WTC11 (cell line): Measurements from ENCODE around the gene TBC1D22A. TPM values are rescaled to one million over a fixed set of nuclear protein-coding genes. Genes with fewer than 3 reads are reported as not detected.

Experiments used
- ATAC-seq: fragments of 200-7000 bp; cut with Tn5 transposase; 2 replicates; pipeline ENCODE4 v1.10.0; 2021; ENCODE audit warnings: mild to moderate bottlenecking, moderate library complexity
- CTCF ChIA-PET: fragments of 300-600 bp; sonication (Branson Sonifier 250); formaldehyde crosslinking; loops from one replicate; lab custom pipeline; 2021; ENCODE audit warnings: antibody characterized with exemption; lab: Charles Lee
- POLR2A ChIA-PET: fragments of 350-600 bp; sonication (Branson Sonifier 250); formaldehyde crosslinking; loops from one replicate; lab custom pipeline; 2021; ENCODE audit warnings: antibody characterized with exemption; lab: Charles Lee
- DNase-seq: peaks from one replicate; pipeline ENCODE4 v3.0.0; 2021; ENCODE audit warnings: low spot score
- H3K27ac Mint-ChIP-seq: 2 replicates; pipeline ENCODE4 v1.8.0; 2021; ENCODE audit warnings: mixed read lengths
- H3K27me3 Mint-ChIP-seq: 2 replicates; pipeline ENCODE4 v1.8.0; 2021; ENCODE audit warnings: low read depth, mild to moderate bottlenecking, moderate library complexity, mixed read lengths
- H3K36me3 Mint-ChIP-seq: 2 replicates; pipeline ENCODE4 v1.8.0; 2021; ENCODE audit warnings: mixed read lengths
- H3K4me1 Mint-ChIP-seq: 2 replicates; pipeline ENCODE4 v1.8.0; 2022; ENCODE audit warnings: mixed read lengths
- H3K4me3 Mint-ChIP-seq: 2 replicates; pipeline ENCODE4 v1.8.0; 2021; ENCODE audit warnings: mild to moderate bottlenecking, moderate library complexity, mixed read lengths
- H3K9me3 Mint-ChIP-seq: 2 replicates; pipeline ENCODE4 v1.8.0; 2021; ENCODE audit warnings: mixed read lengths
- ATF3 ChIP-seq: sonication (generic); formaldehyde crosslinking; conservative IDR thresholded peaks from 2 replicates; pipeline ENCODE4 v1.8.1; 2022; ENCODE audit warnings: mild to moderate bottlenecking, missing genetic modification reagents
- CBFB ChIP-seq: sonication (generic); formaldehyde crosslinking; IDR thresholded peaks from 2 replicates; pipeline ENCODE4 v1.8.1; 2022; ENCODE audit warnings: mild to moderate bottlenecking, low read depth, missing genetic modification reagents
- EMX1 ChIP-seq: fragments of 250-450 bp; sonication (Bioruptor Pico); IDR thresholded peaks from 2 replicates; pipeline ENCODE4 v1.8.0; 2021; ENCODE audit warnings: mild to moderate bottlenecking
- ERG ChIP-seq: fragments of 250-450 bp; sonication (Bioruptor Pico); IDR thresholded peaks from 2 replicates; pipeline ENCODE4 v1.8.0; 2021; ENCODE audit warnings: mild to moderate bottlenecking
- MLX ChIP-seq: sonication (generic); formaldehyde crosslinking; IDR thresholded peaks from 2 replicates; pipeline ENCODE4 v1.8.1; 2023; ENCODE audit warnings: mild to moderate bottlenecking, missing genetic modification reagents, moderate library complexity
- NFYB ChIP-seq: sonication (generic); formaldehyde crosslinking; conservative IDR thresholded peaks from 2 replicates; pipeline ENCODE4 v1.8.0; 2022; ENCODE audit warnings: low read depth, missing genetic modification reagents
- NR1H2 ChIP-seq: sonication (generic); formaldehyde crosslinking; IDR thresholded peaks from 2 replicates; pipeline ENCODE4 v1.9.0; 2021; ENCODE audit warnings: mild to moderate bottlenecking, moderate library complexity, missing genetic modification reagents
- PREB ChIP-seq: sonication (generic); formaldehyde crosslinking; IDR thresholded peaks from 2 replicates; pipeline ENCODE4 v1.8.1; 2022; ENCODE audit warnings: mild to moderate bottlenecking, missing genetic modification reagents, moderate library complexity, borderline replicate concordance
- SOX15 ChIP-seq: fragments of 250-450 bp; sonication (Bioruptor Pico); IDR thresholded peaks from 2 replicates; pipeline ENCODE4 v1.9.0; 2021; ENCODE audit warnings: mild to moderate bottlenecking
- SP1 ChIP-seq: sonication (generic); formaldehyde crosslinking; conservative IDR thresholded peaks from 2 replicates; pipeline ENCODE4 v1.8.1; 2022; ENCODE audit warnings: missing genetic modification reagents
- TCF7 ChIP-seq: sonication (generic); formaldehyde crosslinking; IDR thresholded peaks from 2 replicates; pipeline ENCODE4 v1.8.0; 2022; ENCODE audit warnings: mild to moderate bottlenecking, low read depth, missing genetic modification reagents, moderate library complexity
- TEAD4 ChIP-seq: sonication (generic); formaldehyde crosslinking; IDR thresholded peaks from 2 replicates; pipeline ENCODE4 v1.8.0; 2022; ENCODE audit warnings: mild to moderate bottlenecking, missing genetic modification reagents
- ZNF219 ChIP-seq: sonication (generic); formaldehyde crosslinking; IDR thresholded peaks from 2 replicates; pipeline ENCODE4 v1.8.0; 2023; ENCODE audit warnings: missing genetic modification reagents, mild to moderate bottlenecking, borderline replicate concordance
- ZNF232 ChIP-seq: sonication (generic); formaldehyde crosslinking; IDR thresholded peaks from 2 replicates; pipeline ENCODE4 v1.8.0; 2022; ENCODE audit warnings: mild to moderate bottlenecking, missing genetic modification reagents
- ZNF317 ChIP-seq: sonication (generic); formaldehyde crosslinking; IDR thresholded peaks from 2 replicates; pipeline ENCODE4 v1.8.1; 2023; ENCODE audit warnings: low read depth, mild to moderate bottlenecking, moderate library complexity, missing genetic modification reagents, borderline replicate concordance
- ZNF396 ChIP-seq: fragments of 250-450 bp; sonication (Bioruptor Pico); IDR thresholded peaks from 2 replicates; pipeline ENCODE4 v1.8.0; 2021; ENCODE audit warnings: mild to moderate bottlenecking, moderate library complexity, borderline replicate concordance
- ZNF671 ChIP-seq: fragments of 250-450 bp; sonication (Bioruptor Pico); IDR thresholded peaks from 2 replicates; pipeline ENCODE4 v1.8.0; 2021; ENCODE audit warnings: mild to moderate bottlenecking
- total RNA-seq: library from RNA; stranded (reverse); gene quantifications from 3 replicates; pipeline ENCODE4 v1.2.3, GENCODE V29; 2021
- TF ChIP-seq, protein P1 (sequence below): fragments of 250-450 bp; sonication (Bioruptor Pico); IDR thresholded peaks from 2 replicates; pipeline ENCODE4 v1.9.0; 2021; ENCODE audit warnings: moderate library complexity, mild to moderate bottlenecking, inconsistent platforms, borderline replicate concordance
- TF ChIP-seq, protein P2 (sequence below): sonication (generic); formaldehyde crosslinking; IDR thresholded peaks from 2 replicates; pipeline ENCODE4 v1.8.1; 2023; ENCODE audit warnings: mild to moderate bottlenecking, missing genetic modification reagents
- TF ChIP-seq, protein P3 (sequence below): fragments of 250-450 bp; sonication (Bioruptor Pico); IDR thresholded peaks from 2 replicates; pipeline ENCODE4 v1.9.0; 2021; ENCODE audit warnings: mild to moderate bottlenecking
- TF ChIP-seq, protein P4 (sequence below): sonication (generic); formaldehyde crosslinking; IDR thresholded peaks from 2 replicates; pipeline ENCODE4 v1.8.0; 2022; ENCODE audit warnings: mild to moderate bottlenecking, missing genetic modification reagents

TBC1D22A gene
- total RNA-seq, 1 experiment from 2014 or later = 18.1 TPM

- no peak for TF ChIP-seq TCF7 (CRISPR knock-in tag)
- TF ChIP-seq ZNF232 (CRISPR knock-in tag) = no peak
- no peak for TF ChIP-seq TEAD4
- TF ChIP-seq SOX15 (CRISPR knock-in tag) = no peak
- no peak for TF ChIP-seq ATF3
- TF ChIP-seq, protein P1, sequence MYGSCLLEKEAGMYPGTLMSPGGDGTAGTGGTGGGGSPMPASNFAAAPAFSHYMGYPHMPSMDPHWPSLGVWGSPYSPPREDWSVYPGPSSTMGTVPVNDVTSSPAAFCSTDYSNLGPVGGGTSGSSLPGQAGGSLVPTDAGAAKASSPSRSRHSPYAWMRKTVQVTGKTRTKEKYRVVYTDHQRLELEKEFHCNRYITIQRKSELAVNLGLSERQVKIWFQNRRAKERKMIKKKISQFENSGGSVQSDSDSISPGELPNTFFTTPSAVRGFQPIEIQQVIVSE = no peak
- TF ChIP-seq NFYB (CRISPR knock-in tag) = no peak
- TF ChIP-seq ZNF219 = no peak
- TF ChIP-seq, protein P2, sequence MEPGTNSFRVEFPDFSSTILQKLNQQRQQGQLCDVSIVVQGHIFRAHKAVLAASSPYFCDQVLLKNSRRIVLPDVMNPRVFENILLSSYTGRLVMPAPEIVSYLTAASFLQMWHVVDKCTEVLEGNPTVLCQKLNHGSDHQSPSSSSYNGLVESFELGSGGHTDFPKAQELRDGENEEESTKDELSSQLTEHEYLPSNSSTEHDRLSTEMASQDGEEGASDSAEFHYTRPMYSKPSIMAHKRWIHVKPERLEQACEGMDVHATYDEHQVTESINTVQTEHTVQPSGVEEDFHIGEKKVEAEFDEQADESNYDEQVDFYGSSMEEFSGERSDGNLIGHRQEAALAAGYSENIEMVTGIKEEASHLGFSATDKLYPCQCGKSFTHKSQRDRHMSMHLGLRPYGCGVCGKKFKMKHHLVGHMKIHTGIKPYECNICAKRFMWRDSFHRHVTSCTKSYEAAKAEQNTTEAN (CRISPR knock-in tag) = no peak
- no peak for TF ChIP-seq MLX (CRISPR knock-in tag)
- TF ChIP-seq ZNF671 (CRISPR knock-in tag) = no peak
- no peak for TF ChIP-seq EMX1 (CRISPR knock-in tag)
- no peak for TF ChIP-seq SP1 (CRISPR knock-in tag)
- TF ChIP-seq ERG (CRISPR knock-in tag) = no peak
- ATAC-seq (no peak), DNase-seq (no peak)
- Mint-ChIP-seq H3K27ac (no peak overlapping the region), H3K4me3 (no peak overlapping the region), H3K27me3 (no peaks in the 10 kb centered on the region), H3K4me1 (peaks cover 26% of the 10 kb centered on the region), H3K9me3 (no peaks in the 10 kb centered on the region), H3K36me3 (peaks cover 12% of the 10 kb centered on the region)
- CTCF ChIA-PET = interaction anchor here (0.6 to 2.8 kb wide), 28 partner anchors 10 to 339 kb away, joined by 3 to 27 read pairs (median 4); partner anchors contain the start of gene TBC1D22A
- POLR2A ChIA-PET = no interaction called here
Observed at GRCh38 chr22:46827781-46828180, 65.3 kb downstream of the TBC1D22A start.

GRCh38 chr22:46828323-46828900 is 66.0 kb downstream of the TBC1D22A start:
- Mint-ChIP-seq H3K27me3 (no peaks in the 10 kb centered on the region), H3K9me3 (peaks cover 2% of the 10 kb centered on the region; the same call in 1 of the 2 replicates), H3K4me3 (no peak overlapping the region), H3K27ac (peak overlapping the region; percentile 84), H3K4me1 (peaks cover 27% of the 10 kb centered on the region), H3K36me3 (peaks cover 14% of the 10 kb centered on the region)
- ChIA-PET POLR2A (no interaction called here), CTCF (interaction anchor here (2.4 kb wide), 1 partner anchor 25 kb away, joined by 8 read pairs; no protein-coding TSS in a partner anchor)
- DNase-seq (no peak), ATAC-seq (no peak)
- TF ChIP-seq, protein P3, sequence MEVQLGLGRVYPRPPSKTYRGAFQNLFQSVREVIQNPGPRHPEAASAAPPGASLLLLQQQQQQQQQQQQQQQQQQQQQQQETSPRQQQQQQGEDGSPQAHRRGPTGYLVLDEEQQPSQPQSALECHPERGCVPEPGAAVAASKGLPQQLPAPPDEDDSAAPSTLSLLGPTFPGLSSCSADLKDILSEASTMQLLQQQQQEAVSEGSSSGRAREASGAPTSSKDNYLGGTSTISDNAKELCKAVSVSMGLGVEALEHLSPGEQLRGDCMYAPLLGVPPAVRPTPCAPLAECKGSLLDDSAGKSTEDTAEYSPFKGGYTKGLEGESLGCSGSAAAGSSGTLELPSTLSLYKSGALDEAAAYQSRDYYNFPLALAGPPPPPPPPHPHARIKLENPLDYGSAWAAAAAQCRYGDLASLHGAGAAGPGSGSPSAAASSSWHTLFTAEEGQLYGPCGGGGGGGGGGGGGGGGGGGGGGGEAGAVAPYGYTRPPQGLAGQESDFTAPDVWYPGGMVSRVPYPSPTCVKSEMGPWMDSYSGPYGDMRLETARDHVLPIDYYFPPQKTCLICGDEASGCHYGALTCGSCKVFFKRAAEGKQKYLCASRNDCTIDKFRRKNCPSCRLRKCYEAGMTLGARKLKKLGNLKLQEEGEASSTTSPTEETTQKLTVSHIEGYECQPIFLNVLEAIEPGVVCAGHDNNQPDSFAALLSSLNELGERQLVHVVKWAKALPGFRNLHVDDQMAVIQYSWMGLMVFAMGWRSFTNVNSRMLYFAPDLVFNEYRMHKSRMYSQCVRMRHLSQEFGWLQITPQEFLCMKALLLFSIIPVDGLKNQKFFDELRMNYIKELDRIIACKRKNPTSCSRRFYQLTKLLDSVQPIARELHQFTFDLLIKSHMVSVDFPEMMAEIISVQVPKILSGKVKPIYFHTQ (CRISPR knock-in tag) = no peak
- no peak for TF ChIP-seq NR1H2 (CRISPR knock-in tag)
- TF ChIP-seq TEAD4 = no peak
- TF ChIP-seq ZNF396 (CRISPR knock-in tag) = no peak
- TF ChIP-seq, protein P2 (CRISPR knock-in tag) = no peak
- no peak for TF ChIP-seq PREB (CRISPR knock-in tag)
- TF ChIP-seq, protein P4, sequence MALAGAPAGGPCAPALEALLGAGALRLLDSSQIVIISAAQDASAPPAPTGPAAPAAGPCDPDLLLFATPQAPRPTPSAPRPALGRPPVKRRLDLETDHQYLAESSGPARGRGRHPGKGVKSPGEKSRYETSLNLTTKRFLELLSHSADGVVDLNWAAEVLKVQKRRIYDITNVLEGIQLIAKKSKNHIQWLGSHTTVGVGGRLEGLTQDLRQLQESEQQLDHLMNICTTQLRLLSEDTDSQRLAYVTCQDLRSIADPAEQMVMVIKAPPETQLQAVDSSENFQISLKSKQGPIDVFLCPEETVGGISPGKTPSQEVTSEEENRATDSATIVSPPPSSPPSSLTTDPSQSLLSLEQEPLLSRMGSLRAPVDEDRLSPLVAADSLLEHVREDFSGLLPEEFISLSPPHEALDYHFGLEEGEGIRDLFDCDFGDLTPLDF (CRISPR knock-in tag) = no peak
- TF ChIP-seq ZNF317 = no peak
- no peak for TF ChIP-seq CBFB (CRISPR knock-in tag)
- no peak for TF ChIP-seq MLX (CRISPR knock-in tag)
